MM.1S (cell line): ENCODE measurements around the gene EPHB1.

Experiments used
- DNase-seq: peaks from one replicate; pipeline ENCODE4 v3.0.0-alpha.2; 2015
- H2AFZ ChIP-seq: fragments of 300-600 bp; sonication (generic); 2 replicates; pipeline ENCODE4 v1.6.0; 2016; ENCODE audit warnings: antibody characterized with exemption, low read length
- H3F3A ChIP-seq: fragments of 300-600 bp; sonication (generic); 2 replicates; pipeline ENCODE4 v1.6.1; 2016; ENCODE audit warnings: mild to moderate bottlenecking, antibody characterized with exemption, low read length, moderate library complexity, mixed read lengths; ENCODE audit not compliant: insufficient read depth
- H3K27ac ChIP-seq: fragments of 300-600 bp; sonication (generic); 2 replicates; pipeline ENCODE4 v1.5.1; 2016; ENCODE audit warnings: mild to moderate bottlenecking, low read length
- H3K27me3 ChIP-seq: fragments of 300-600 bp; sonication (generic); replicated peaks from 2 replicates; pipeline ENCODE4 v1.6.0; 2016; ENCODE audit warnings: low read length; ENCODE audit not compliant: insufficient read depth
- H3K36me3 ChIP-seq: fragments of 300-600 bp; sonication (generic); replicated peaks from 2 replicates; pipeline ENCODE4 v1.6.1; 2016; ENCODE audit warnings: mild to moderate bottlenecking, low read length, mixed read lengths; ENCODE audit not compliant: insufficient read depth
- H3K4me1 ChIP-seq: fragments of 300-600 bp; sonication (generic); 2 replicates; pipeline ENCODE4 v1.6.1; 2016; ENCODE audit warnings: low read length, mixed read lengths
- H3K4me2 ChIP-seq: fragments of 300-600 bp; sonication (generic); 2 replicates; pipeline ENCODE4 v1.6.0; 2016; ENCODE audit warnings: low read depth, low read length
- H3K4me3 ChIP-seq: fragments of 300-600 bp; sonication (generic); 2 replicates; pipeline ENCODE4 v1.5.1; 2016; ENCODE audit warnings: low read length, mixed read lengths
- H3K79me2 ChIP-seq: fragments of 300-600 bp; sonication (generic); 2 replicates; pipeline ENCODE4 v1.6.1; 2016; ENCODE audit warnings: mixed run types, low read length, mixed read lengths
- H3K9ac ChIP-seq: fragments of 300-600 bp; sonication (generic); 2 replicates; pipeline ENCODE4 v1.6.1; 2016; ENCODE audit warnings: low read length, mixed read lengths
- H3K9me2 ChIP-seq: fragments of 300-600 bp; sonication (generic); replicated peaks from 2 replicates; pipeline ENCODE4 v1.6.1; 2016; ENCODE audit warnings: mild to moderate bottlenecking, low read length, mixed read lengths; ENCODE audit not compliant: insufficient read depth
- H3K9me3 ChIP-seq: fragments of 300-600 bp; sonication (generic); replicated peaks from 2 replicates; pipeline ENCODE4 v1.6.1; 2016; ENCODE audit warnings: mild to moderate bottlenecking, low read length, mixed read lengths; ENCODE audit not compliant: insufficient read depth
- H4K20me1 ChIP-seq: fragments of 300-600 bp; sonication (generic); 2 replicates; pipeline ENCODE4 v1.6.1; 2016; ENCODE audit warnings: mild to moderate bottlenecking, low read length, moderate library complexity, mixed read lengths; ENCODE audit not compliant: insufficient read depth
- EZH2 ChIP-seq: fragments of 300-600 bp; sonication (generic); optimal IDR thresholded peaks from 2 replicates; pipeline ENCODE3; 2017; ENCODE audit warnings: low read depth, mild to moderate bottlenecking, antibody characterized with exemption, low read length, mixed read lengths
- EZH2phosphoT487 ChIP-seq: fragments of 300-600 bp; sonication (generic); IDR thresholded peaks from 2 replicates; pipeline ENCODE4 v1.6.1; 2018; ENCODE audit warnings: antibody characterized with exemption, low read length
- TF ChIP-seq, protein P1 (sequence below): fragments of 300-600 bp; sonication (generic); IDR thresholded peaks from 2 replicates; pipeline ENCODE4 v1.5.1; 2016; ENCODE audit warnings: antibody characterized with exemption, low read length, mixed read lengths

The EPHB1 gene

GRCh38 chr3:135077186-135077585, 282.1 kb downstream of the EPHB1 start:
- Histone ChIP-seq H3K9me3 (no peaks in the 10 kb centered on the region), H3K27ac (no peak overlapping the region), H3F3A (no peaks in the 10 kb centered on the region), H3K4me1 (no peaks in the 10 kb centered on the region), H3K9ac (no peak overlapping the region), H3K4me2 (no peak overlapping the region), H2AFZ (no peak overlapping the region), H3K9me2 (no peaks in the 10 kb centered on the region), H3K36me3 (no peaks in the 10 kb centered on the region), H3K27me3 (no peaks in the 10 kb centered on the region), H3K4me3 (no peak overlapping the region), H4K20me1 (no peaks in the 10 kb centered on the region), H3K79me2 (no peaks in the 10 kb centered on the region)
- no peak for DNase-seq
- TF ChIP-seq, protein P1, sequence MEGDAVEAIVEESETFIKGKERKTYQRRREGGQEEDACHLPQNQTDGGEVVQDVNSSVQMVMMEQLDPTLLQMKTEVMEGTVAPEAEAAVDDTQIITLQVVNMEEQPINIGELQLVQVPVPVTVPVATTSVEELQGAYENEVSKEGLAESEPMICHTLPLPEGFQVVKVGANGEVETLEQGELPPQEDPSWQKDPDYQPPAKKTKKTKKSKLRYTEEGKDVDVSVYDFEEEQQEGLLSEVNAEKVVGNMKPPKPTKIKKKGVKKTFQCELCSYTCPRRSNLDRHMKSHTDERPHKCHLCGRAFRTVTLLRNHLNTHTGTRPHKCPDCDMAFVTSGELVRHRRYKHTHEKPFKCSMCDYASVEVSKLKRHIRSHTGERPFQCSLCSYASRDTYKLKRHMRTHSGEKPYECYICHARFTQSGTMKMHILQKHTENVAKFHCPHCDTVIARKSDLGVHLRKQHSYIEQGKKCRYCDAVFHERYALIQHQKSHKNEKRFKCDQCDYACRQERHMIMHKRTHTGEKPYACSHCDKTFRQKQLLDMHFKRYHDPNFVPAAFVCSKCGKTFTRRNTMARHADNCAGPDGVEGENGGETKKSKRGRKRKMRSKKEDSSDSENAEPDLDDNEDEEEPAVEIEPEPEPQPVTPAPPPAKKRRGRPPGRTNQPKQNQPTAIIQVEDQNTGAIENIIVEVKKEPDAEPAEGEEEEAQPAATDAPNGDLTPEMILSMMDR: no peak
- TF ChIP-seq EZH2 (no peak), EZH2phosphoT487 (no peak)

DNA sequence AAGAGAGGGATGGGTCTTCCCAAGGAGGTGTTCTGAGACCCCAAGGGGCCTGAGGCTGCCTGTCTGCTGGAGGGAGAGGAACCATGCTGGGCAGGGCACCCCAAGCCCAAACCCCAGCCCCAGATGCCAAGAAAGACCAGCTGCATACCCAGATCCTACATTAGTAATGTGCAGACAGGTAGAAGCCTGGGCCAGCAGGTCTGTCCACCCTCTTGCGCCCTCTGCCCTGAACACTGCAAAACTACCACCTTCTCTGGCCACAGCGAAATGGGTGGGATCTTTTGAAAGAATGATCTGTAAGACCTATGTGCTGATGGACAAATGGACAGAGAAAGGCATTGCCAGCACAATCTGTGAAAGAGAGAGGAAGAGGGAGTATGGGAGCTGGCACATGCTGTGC, 283.2 kb downstream of the EPHB1 start:
- no peaks in the 10 kb centered on the region for H3K79me2 ChIP-seq
- no peaks in the 10 kb centered on the region for H3K4me1 ChIP-seq
- no peaks in the 10 kb centered on the region for H3K27me3 ChIP-seq
- H4K20me1 ChIP-seq: no peaks in the 10 kb centered on the region
- H3K36me3 ChIP-seq: no peaks in the 10 kb centered on the region
- H3K9me2 ChIP-seq: no peaks in the 10 kb centered on the region
- H3K4me2 ChIP-seq: no peak overlapping the region
- TF ChIP-seq, protein P1: no peak
- TF ChIP-seq EZH2phosphoT487: no peak
- TF ChIP-seq EZH2: no peak
- H3K27ac ChIP-seq: no peak overlapping the region
- H2AFZ ChIP-seq: no peak overlapping the region
- no peak for DNase-seq
- no peak overlapping the region for H3K9ac ChIP-seq
- no peak overlapping the region for H3K4me3 ChIP-seq
- no peaks in the 10 kb centered on the region for H3K9me3 ChIP-seq
- no peaks in the 10 kb centered on the region for H3F3A ChIP-seq

DNA sequence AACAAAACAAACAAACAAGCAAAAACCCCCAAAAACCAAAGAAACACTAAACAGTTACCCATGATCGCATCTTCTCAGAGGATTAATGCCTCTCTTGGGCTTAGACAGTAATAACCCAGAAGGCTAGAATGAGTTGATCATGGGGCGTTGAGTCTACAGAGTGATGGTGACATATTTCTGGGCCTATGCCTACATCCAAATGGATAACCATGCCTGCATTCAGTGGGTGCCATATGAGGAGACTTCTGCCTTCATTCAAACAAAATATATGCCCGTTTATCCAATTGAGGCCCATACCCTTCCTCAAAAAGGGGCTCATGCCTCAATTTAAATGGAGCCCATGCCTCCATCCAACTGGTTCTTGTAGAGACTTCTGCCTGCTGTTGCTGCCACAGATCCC, 284.0 kb downstream of the EPHB1 start:
- H3K9ac ChIP-seq: no peak overlapping the region
- H3K79me2 ChIP-seq: no peaks in the 10 kb centered on the region
- no peak overlapping the region for H3K4me3 ChIP-seq
- H3K9me2 ChIP-seq: no peaks in the 10 kb centered on the region
- H3F3A ChIP-seq: no peaks in the 10 kb centered on the region
- TF ChIP-seq, protein P1: no peak
- TF ChIP-seq EZH2phosphoT487 (no peak), EZH2 (no peak)
- H3K36me3 ChIP-seq: no peaks in the 10 kb centered on the region
- no peaks in the 10 kb centered on the region for H3K4me1 ChIP-seq
- no peak overlapping the region for H3K27ac ChIP-seq
- no peaks in the 10 kb centered on the region for H3K9me3 ChIP-seq
- H3K27me3 ChIP-seq: no peaks in the 10 kb centered on the region
- no peak for DNase-seq
- no peak overlapping the region for H2AFZ ChIP-seq
- no peak overlapping the region for H3K4me2 ChIP-seq
- no peaks in the 10 kb centered on the region for H4K20me1 ChIP-seq

DNA sequence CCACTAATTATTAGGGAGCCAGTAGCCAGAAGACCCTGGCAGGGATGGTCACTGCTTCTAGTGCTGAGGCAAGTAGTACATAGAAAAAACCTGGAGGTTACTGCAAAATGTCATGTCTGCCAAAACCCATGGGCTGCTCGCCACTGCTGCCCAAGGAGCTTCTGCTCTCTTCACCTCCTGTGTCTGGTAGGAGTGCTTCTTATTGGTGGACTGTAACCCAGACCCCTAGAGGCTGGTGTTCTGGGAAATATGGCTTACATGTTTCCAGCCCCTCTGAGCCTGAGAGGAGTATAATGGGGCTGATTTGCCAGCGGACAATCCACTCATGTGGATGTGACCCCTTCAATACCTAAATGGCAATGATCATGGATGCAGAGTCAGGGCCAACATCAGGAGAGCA, 286.4 kb downstream of the EPHB1 start:
- no peak overlapping the region for H3K27ac ChIP-seq
- no peaks in the 10 kb centered on the region for H4K20me1 ChIP-seq
- DNase-seq: no peak
- H3K27me3 ChIP-seq: no peaks in the 10 kb centered on the region
- H3K4me1 ChIP-seq: no peaks in the 10 kb centered on the region
- no peaks in the 10 kb centered on the region for H3K36me3 ChIP-seq
- H3K4me3 ChIP-seq: no peak overlapping the region
- no peak overlapping the region for H3K9ac ChIP-seq
- no peak overlapping the region for H2AFZ ChIP-seq
- no peaks in the 10 kb centered on the region for H3K79me2 ChIP-seq
- TF ChIP-seq EZH2phosphoT487: no peak
- no peak overlapping the region for H3K4me2 ChIP-seq
- H3F3A ChIP-seq: no peaks in the 10 kb centered on the region
- no peaks in the 10 kb centered on the region for H3K9me2 ChIP-seq
- no peaks in the 10 kb centered on the region for H3K9me3 ChIP-seq
